ENCODE results near the gene IL31RA. TPM values are rescaled to one million over a fixed set of nuclear protein-coding genes. Genes with fewer than 3 reads are reported as not detected.
"Not testable (repeated sequence)": the region's sequence is repeated elsewhere in the genome, so short reads cannot be mapped to it uniquely, and the experiment has no call there.

IL31RA gene
- 1 to 10 TPM; 2.3 to 3.0 TPM for total RNA-seq

DNA sequence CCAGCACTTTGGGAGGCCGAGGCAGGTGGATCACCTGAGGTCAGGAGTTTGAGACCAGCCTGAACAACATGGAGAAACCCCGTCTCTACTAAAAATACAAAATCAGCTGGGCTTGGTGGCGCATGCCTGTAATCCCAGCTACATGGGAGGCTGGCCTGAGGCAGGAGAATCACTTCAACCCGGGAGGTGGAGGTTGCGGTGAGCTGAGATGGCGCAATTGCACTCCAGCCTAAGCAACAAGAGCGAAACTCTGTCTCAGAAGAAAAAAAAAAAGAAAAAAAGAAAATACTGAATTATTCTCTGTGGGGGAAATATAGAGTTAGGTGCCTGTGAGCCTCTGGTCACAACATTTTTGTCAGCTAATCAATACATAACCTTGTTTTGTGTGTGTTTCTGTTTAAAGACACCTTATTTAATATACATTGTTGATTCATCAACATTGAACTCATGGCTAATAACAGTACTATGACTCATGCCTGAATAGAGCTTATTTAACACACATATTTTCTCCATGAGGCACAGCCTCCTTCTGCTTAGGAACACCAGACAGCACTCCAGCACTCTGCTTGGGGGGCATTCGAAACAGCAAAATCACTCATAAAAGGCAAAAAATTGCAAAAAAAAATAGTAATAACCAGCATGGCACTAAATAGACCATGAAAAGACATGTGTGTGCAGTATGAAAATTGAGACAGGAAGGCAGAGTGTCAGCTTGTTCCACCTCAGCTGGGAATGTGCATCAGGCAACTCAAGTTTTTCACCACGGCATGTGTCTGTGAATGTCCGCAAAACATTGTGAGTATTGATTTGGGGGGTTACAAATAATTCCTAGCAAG, at the start of gene IL31RA:
IL31RA (plus strand) TSS at position 519 of the 836 bp plus-strand sequence; CDS start at position 733, 214 bp downstream.
- Mint-ChIP-seq H3K4me3 (peak within 1 kb of the TSS; percentile 13), H3K27ac (peak within 1 kb of the TSS in 1 of 2 donors; percentile 1), H3K9me3 (peaks cover 3% of the 10 kb centered on the region), H3K27me3 (peaks cover 28 to 37% of the 10 kb centered on the region in 2 donors), H3K36me3 (no peaks in the 10 kb centered on the region), H3K4me1 (ENCODE audit: low read depth in 2 of 2) (peaks cover 30 to 34% of the 10 kb centered on the region in 2 donors)
- ATAC-seq: peak in 1 of 2 donors; percentile 61
- no peak for DNase-seq (ENCODE audit: low spot score)

DNA sequence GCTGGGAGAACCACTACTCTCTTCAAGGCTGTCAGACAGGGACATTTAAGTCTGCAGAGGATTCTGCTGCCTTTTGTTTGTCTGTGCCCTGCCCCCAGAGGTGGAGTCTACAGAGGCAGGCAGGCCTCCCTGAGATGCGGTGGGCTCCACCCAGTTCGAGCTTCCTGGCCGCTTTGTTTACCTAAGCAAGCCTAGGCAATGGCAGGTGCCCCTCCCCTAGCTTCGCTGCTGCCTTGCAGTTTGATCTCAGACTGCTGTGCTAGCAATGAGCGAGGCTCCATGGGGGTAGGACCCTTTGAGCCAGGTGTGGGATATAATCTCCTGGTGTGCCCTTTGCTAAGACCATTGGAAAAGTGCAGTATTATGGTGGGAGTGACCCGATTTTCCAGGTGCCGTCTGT, 42.3 kb upstream of the IL31RA start:
- Mint-ChIP-seq H3K27me3 (peaks cover 20 to 24% of the 10 kb centered on the region in 2 donors), H3K9me3 (peaks cover 11% of the 10 kb centered on the region), H3K36me3 (peaks cover 11% of the 10 kb centered on the region)
- not testable (repeated sequence) for H3K27ac Mint-ChIP-seq; DNase-seq (ENCODE audit: low spot score); H3K4me1 Mint-ChIP-seq (ENCODE audit: low read depth in 2 of 2); H3K4me3 Mint-ChIP-seq; ATAC-seq

DNA sequence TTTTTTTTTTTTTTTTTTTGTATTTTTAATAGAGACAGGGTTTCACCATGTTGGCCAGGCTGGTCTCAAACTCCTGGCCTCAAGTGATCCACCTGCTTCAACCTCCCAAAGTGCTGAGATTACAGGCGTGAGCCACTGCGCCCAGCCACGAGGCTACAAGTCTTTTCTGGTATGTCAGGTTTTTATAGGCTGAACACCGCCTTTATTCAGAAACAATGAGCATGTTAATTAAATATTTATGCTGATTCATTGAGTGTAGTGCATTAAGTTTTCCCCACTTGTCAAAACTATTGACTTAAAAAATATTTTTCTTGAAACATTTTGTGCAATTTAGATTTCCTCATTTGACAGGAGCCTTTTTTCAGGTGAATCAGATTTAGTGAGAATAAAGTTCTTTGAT, 35.2 kb upstream of the IL31RA start:
- H3K36me3 Mint-ChIP-seq; H3K4me1 Mint-ChIP-seq (ENCODE audit: low read depth in 2 of 2); ATAC-seq; H3K9me3 Mint-ChIP-seq; DNase-seq (ENCODE audit: low spot score); H3K27ac Mint-ChIP-seq; H3K4me3 Mint-ChIP-seq: not testable (repeated sequence)
- peaks cover 20 to 23% of the 10 kb centered on the region in 2 donors for H3K27me3 Mint-ChIP-seq

DNA sequence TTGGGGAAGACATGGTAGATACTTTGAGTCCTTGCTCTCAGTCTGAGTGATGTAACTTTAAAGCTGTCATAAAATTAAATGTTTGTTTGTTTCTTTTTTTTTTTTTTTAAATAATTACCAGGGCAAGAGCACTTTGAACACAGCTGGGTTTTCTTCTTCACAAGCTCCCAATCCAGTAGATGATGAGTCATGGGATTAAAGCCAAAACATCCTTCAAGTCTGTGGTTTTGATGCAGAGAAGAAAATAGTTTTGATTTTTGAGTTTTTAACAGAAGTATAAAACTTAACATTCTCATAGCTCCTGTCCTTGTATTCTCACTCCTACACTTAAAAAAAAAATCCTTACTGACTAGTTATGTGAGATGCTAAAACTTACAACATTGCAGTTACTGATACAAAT, 34.8 kb upstream of the IL31RA start:
- peaks cover 0 to under 1% of the 10 kb centered on the region in 2 donors for H3K4me1 Mint-ChIP-seq (ENCODE audit: low read depth in 2 of 2)
- DNase-seq (ENCODE audit: low spot score): no peak
- H3K27ac Mint-ChIP-seq: no peak overlapping the region
- no peak overlapping the region for H3K4me3 Mint-ChIP-seq
- no peak for ATAC-seq
- H3K27me3 Mint-ChIP-seq: peaks cover 24 to 27% of the 10 kb centered on the region in 2 donors
- no peaks in the 10 kb centered on the region for H3K9me3 Mint-ChIP-seq
- H3K36me3 Mint-ChIP-seq: no peaks in the 10 kb centered on the region

DNA sequence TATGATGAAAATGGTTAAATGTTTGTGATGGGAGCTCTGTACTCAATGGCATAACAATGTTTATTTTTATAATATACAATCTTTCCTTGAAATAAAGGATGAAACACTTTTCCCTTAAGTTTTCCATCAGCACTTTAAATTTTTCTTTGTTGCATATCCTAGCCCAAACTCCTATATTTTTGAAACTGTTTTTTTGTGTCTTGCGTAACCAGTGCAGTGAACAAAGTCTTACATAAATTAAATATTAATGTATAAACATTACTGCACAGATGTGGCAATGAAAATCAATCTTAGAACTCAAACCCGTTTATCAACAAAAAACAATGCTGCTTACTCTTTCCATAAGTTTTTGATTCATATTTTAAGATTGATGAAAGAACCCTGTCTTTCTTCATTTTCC, 34.1 kb upstream of the IL31RA start:
- Mint-ChIP-seq H3K4me3 (no peak overlapping the region), H3K9me3 (no peaks in the 10 kb centered on the region), H3K36me3 (no peaks in the 10 kb centered on the region), H3K27me3 (peaks cover 28 to 34% of the 10 kb centered on the region in 2 donors), H3K27ac (no peak overlapping the region), H3K4me1 (ENCODE audit: low read depth in 2 of 2) (peaks cover 0 to 3% of the 10 kb centered on the region in 2 donors)
- no peak for ATAC-seq
- no peak for DNase-seq (ENCODE audit: low spot score)

DNA sequence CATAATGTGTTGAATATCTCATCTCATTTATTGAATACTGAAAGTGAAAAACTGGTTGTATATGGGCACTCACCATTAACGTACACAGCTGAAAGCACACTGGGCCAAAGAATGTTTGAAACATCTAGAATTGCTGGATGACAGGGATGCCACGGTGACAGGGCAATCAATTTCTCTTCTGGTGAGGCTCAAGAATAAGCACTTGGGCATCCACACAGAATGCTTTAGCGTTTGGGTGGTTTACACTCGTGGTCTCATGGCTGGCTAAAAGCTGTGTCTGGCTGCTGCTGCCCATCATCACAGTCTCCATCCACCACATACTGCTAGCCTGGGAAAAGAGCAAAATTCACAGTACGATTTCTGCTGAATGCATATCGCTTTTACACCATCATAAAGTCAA, 30.7 kb upstream of the IL31RA start:
- peaks cover 40 to 64% of the 10 kb centered on the region in 2 donors for H3K27me3 Mint-ChIP-seq
- no peak overlapping the region for H3K4me3 Mint-ChIP-seq
- peaks cover 0 to 3% of the 10 kb centered on the region in 2 donors for H3K4me1 Mint-ChIP-seq (ENCODE audit: low read depth in 2 of 2)
- no peak for ATAC-seq
- no peaks in the 10 kb centered on the region for H3K9me3 Mint-ChIP-seq
- H3K27ac Mint-ChIP-seq: no peak overlapping the region
- no peaks in the 10 kb centered on the region for H3K36me3 Mint-ChIP-seq
- no peak for DNase-seq (ENCODE audit: low spot score)

DNA sequence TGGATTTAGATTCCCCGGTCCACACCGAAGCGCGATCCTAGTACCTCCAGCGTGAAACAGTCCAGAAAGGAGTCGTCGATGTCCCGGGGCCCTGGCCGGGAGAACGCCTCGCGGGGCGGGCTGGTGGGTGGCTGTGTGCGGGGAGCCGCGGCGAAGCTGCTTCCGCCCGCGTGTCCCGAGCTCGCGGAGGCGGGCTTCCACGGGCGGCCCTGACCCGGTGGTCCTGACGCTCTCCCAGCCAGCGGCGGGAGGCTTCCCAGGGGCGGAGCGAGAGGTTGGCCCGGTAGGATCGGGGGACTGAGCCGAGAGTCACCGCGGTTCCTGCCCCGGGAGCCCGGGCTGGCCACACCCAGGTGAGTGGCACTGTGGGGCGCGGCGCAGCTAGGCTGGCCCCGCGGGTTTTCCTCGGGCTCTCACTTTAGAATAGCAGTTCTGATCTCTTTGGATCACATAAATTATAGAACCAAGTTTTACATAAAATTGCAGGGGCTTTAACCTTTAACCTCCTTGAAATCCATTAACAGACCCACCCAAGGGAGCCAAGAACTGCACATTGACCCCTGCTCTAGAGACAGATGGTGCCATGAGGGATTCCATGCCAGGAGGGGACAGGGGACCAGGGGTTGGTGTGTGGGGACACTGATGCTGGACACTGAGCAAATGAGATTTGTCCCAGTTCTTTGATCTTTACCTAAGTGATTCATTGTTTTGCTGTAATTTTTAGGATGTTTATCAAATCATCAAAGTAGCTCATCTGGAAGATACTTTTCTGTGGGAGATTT, 29.2 kb upstream of the IL31RA start:
- H3K4me1 Mint-ChIP-seq (ENCODE audit: low read depth in 2 of 2): peaks cover 0 to 3% of the 10 kb centered on the region in 2 donors
- H3K9me3 Mint-ChIP-seq: peaks cover 3% of the 10 kb centered on the region
- H3K36me3 Mint-ChIP-seq: no peaks in the 10 kb centered on the region
- no peak overlapping the region for H3K4me3 Mint-ChIP-seq
- no peak overlapping the region for H3K27ac Mint-ChIP-seq
- H3K27me3 Mint-ChIP-seq: peaks cover 44 to 66% of the 10 kb centered on the region in 2 donors
- DNase-seq (ENCODE audit: low spot score): no peak
- no peak for ATAC-seq

DNA sequence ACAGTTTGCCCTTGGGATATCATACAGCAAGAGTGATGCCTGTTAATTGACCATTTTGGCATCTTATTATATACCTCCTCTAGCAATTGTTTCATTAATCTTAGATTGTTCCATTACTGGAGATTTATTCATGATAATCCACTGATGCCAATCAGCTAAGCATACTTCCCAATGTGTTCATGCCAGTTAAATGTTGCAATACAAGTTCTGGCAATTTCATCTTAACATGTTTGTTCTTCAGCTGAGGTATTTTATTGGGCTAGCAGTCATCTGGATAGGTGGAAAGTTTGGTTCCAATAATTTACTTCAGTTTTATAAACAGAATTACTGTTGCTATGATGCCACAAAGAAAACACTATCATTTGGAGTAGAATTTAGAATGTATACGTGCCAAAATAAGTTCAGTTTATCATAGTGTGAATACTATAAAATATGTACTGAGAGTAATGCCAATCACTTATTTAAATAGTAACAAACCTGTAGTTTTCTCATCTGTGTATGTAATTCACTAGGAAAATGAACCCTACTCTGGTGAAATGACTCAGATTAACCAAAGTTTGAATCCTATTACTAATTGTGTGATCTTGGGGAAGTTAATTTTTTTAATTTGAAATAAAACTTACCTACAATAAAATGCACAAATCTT, 27.9 kb upstream of the IL31RA start:
- Mint-ChIP-seq H3K9me3 (peaks cover 3% of the 10 kb centered on the region), H3K4me1 (ENCODE audit: low read depth in 2 of 2) (peaks cover 0 to 3% of the 10 kb centered on the region in 2 donors), H3K27me3 (peaks cover 48 to 66% of the 10 kb centered on the region in 2 donors), H3K36me3 (no peaks in the 10 kb centered on the region), H3K27ac (no peak overlapping the region), H3K4me3 (no peak overlapping the region)
- DNase-seq (ENCODE audit: low spot score) (no peak), ATAC-seq (no peak)

DNA sequence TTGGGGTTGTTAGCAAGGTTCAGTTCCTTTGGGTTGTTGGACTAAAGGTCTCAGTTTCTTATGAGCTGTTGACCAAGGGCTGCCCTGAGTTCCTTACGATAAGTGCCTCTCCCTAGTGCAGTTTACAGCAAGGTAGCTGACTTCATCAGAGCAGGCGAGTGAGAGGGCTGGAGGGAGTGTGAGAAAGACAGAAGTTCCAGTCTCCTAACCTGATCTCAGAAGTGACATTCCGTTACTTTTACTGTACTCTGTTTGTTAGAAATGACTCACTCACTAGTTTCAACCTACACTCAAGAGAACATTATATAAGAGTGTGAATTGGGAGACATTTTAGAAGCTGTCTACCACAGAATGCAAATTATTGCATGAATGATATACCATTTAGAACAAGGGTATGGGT, 21.2 kb upstream of the IL31RA start:
- H3K4me1 Mint-ChIP-seq (ENCODE audit: low read depth in 2 of 2): no peaks in the 10 kb centered on the region
- H3K9me3 Mint-ChIP-seq: peaks cover 3% of the 10 kb centered on the region
- peaks cover 14 to 16% of the 10 kb centered on the region in 2 donors for H3K27me3 Mint-ChIP-seq
- H3K4me3 Mint-ChIP-seq: no peak overlapping the region
- ATAC-seq: no peak
- H3K27ac Mint-ChIP-seq: no peak overlapping the region
- DNase-seq (ENCODE audit: low spot score): no peak
- H3K36me3 Mint-ChIP-seq: no peaks in the 10 kb centered on the region

DNA sequence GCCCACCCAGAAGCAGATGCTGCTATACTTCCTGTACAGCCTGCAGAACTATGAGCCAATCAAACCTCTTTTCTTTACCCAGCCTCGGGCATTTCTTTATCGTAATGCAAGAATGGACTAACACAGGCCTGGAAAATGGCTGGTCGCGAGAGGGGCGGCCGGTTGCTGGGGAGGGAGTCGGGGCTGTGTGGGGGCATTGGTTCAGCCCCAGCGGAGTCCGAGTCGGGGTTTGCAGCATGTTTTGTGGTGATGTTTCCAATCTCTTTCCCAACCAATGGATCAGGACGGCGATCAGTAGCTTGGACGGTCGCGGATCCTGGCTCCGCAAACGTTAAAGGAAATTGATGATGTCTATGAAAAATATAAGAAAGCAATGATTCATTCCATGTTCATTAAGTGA, 18.7 kb upstream of the IL31RA start:
- no peak for DNase-seq (ENCODE audit: low spot score)
- ATAC-seq: no peak
- Mint-ChIP-seq H3K9me3 (no peaks in the 10 kb centered on the region), H3K36me3 (no peaks in the 10 kb centered on the region), H3K27ac (no peak overlapping the region), H3K4me3 (no peak overlapping the region), H3K27me3 (peaks cover 7 to 10% of the 10 kb centered on the region in 2 donors), H3K4me1 (ENCODE audit: low read depth in 2 of 2) (no peaks in the 10 kb centered on the region)

DNA sequence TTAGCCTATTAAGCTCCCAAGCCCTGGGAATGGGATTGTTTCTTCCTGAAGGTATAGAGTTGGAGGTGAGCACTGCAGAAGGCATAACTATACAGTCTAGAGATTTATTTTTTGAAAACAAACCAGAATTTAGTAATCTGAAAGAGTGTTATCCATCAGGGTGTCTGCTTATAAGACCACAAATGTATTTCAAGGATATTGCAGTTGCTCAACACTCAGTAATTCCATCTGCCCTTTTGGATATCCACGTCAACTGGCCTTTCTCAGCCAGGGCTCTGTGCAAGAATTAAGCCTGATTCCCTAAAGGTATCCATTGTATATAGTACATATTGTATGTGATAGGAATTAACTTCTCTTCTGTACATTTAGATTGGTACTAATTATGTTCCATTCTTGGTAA, 15.0 kb upstream of the IL31RA start:
- no peaks in the 10 kb centered on the region for H3K9me3 Mint-ChIP-seq
- peaks cover 18% of the 10 kb centered on the region in 2 donors for H3K27me3 Mint-ChIP-seq
- H3K4me1 Mint-ChIP-seq (ENCODE audit: low read depth in 2 of 2): no peaks in the 10 kb centered on the region
- ATAC-seq (no peak), DNase-seq (ENCODE audit: low spot score) (no peak)
- H3K27ac Mint-ChIP-seq: no peak overlapping the region
- no peaks in the 10 kb centered on the region for H3K36me3 Mint-ChIP-seq
- H3K4me3 Mint-ChIP-seq: no peak overlapping the region

DNA sequence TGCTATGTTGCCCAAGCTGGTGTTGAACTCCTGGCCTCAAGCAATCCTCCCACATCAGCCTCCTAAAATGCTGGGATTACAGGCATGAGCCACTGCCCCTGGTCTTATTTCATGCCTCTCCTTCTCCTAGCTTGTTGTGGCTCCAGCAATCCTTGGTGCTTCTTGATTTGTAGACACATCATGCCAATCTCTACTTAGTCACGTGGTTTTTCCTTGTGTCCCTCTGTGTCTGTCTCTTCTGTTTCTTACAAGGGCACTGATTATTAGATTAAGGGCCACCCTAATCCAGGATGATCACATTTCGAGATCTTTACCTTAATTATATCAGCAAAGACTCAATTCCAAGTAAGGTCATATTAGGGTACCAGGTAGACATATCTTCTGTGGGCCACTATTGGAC, 9.2 kb upstream of the IL31RA start:
- DNase-seq (ENCODE audit: low spot score) (no peak), ATAC-seq (no peak)
- H3K27ac Mint-ChIP-seq: no peak overlapping the region
- H3K4me3 Mint-ChIP-seq: no peak overlapping the region
- H3K27me3 Mint-ChIP-seq: peaks cover 21 to 38% of the 10 kb centered on the region in 2 donors
- H3K9me3 Mint-ChIP-seq: no peaks in the 10 kb centered on the region
- H3K36me3 Mint-ChIP-seq: no peaks in the 10 kb centered on the region
- H3K4me1 Mint-ChIP-seq (ENCODE audit: low read depth in 2 of 2): no peaks in the 10 kb centered on the region

DNA sequence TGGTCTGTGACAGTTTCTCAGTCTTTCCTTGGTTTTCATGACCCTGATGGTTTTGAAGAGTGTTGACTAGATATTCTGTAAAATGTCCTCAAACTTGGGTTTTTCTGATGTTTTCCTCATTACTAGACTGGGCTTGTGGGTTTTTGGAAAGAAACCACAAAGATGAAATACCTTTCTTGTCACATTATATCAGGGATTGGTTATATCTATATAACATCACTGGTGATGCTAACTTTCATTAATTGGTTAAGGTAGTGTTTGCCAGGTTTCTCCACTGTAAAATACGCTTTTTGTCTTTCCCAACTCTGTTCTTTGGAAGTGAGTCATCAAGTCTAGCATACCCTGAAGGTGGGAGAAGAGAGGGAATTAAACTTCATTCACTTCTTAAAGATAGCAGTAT, 3.3 kb upstream of the IL31RA start:
- peaks cover 13 to 21% of the 10 kb centered on the region in 2 donors for H3K4me1 Mint-ChIP-seq (ENCODE audit: low read depth in 2 of 2)
- H3K27ac Mint-ChIP-seq: no peak overlapping the region
- H3K4me3 Mint-ChIP-seq: no peak overlapping the region
- no peaks in the 10 kb centered on the region for H3K36me3 Mint-ChIP-seq
- H3K27me3 Mint-ChIP-seq: peaks cover 29 to 44% of the 10 kb centered on the region in 2 donors
- peaks cover 3% of the 10 kb centered on the region for H3K9me3 Mint-ChIP-seq
- ATAC-seq (no peak), DNase-seq (ENCODE audit: low spot score) (no peak)

All from natural killer cell treated with Interleukin-12 subunit alpha and Interleukin-12 subunit beta and Interleukin-15 and Interleukin-18, amount 100 ng/mL, for 72 hours (primary cell).